Left hindlimb (tissue), 1 donor: ENCODE results near the gene MYBPHL.
A peak's percentile ranks its signal among the peaks of the same experiment; 100 is the strongest.

Experiments
- DNase-seq: peaks from one replicate; pipeline ENCODE4 v3.0.0-alpha.2; 2018

MYBPHL gene

DNA sequence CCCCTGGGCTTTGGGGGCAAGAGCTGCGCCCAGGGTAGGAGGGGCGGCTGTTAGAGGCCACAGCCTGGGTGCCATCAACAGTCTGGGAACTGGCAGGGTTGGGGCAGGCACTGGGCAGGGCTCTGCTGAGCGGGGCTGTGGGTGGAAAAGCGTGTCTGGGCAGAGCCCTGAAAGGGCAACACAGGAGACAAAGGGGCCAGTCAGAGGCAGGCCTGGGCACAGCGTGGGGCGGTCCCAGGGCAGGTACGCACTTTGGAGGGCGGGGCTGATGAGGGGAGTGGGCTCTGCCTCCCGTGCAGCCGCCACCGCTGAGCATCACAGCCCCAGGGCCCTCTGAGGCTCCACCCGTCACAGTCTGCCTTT, 43.6 kb downstream of the MYBPHL start:
- no peak for DNase-seq

DNA sequence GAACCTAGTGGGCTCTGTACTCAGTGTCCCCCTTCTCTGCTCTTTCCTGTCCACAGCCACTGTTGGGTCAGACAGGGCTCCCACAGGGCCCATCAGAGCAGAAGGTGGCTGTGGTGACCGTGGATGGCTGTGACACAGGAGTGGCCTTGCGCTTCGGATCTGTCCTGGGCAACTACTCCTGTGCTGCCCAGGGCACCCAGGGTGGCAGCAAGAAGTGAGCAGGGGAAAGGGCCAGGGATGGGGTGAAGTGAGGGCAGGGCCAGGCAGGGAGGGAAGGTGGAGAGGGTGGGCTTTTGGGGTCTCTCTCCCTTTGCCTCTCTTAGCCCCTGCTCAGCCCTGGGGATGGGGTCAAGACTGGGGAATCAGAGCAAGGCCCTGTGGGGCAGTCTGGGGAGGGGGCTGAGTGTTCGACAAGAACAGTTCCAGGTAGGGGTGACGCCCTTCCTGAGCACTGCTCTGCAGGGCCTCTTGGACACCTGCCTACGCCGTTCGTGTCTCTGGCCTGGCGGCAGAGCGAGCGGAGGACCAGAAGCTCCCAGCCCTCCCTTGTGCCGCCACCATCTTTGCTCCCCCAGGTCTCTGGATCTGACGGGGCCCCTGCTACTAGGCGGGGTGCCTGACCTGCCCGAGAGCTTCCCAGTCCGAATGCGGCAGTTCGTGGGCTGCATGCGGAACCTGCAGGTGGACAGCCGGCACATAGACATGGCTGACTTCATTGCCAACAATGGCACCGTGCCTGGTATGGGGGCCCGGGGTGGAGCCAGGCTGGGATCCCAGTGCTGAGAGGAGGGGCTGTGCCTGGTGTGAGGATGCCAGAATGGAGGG, 44.4 kb downstream of the MYBPHL start:
- DNase-seq = no peak

GRCh38 chr1:109261578-109261977, 45.2 kb downstream of the MYBPHL start:
- DNase-seq = no peak

- DNase-seq = no peak
Observed at GRCh38 chr1:109261006-109261405, 45.8 kb downstream of the MYBPHL start.

DNA sequence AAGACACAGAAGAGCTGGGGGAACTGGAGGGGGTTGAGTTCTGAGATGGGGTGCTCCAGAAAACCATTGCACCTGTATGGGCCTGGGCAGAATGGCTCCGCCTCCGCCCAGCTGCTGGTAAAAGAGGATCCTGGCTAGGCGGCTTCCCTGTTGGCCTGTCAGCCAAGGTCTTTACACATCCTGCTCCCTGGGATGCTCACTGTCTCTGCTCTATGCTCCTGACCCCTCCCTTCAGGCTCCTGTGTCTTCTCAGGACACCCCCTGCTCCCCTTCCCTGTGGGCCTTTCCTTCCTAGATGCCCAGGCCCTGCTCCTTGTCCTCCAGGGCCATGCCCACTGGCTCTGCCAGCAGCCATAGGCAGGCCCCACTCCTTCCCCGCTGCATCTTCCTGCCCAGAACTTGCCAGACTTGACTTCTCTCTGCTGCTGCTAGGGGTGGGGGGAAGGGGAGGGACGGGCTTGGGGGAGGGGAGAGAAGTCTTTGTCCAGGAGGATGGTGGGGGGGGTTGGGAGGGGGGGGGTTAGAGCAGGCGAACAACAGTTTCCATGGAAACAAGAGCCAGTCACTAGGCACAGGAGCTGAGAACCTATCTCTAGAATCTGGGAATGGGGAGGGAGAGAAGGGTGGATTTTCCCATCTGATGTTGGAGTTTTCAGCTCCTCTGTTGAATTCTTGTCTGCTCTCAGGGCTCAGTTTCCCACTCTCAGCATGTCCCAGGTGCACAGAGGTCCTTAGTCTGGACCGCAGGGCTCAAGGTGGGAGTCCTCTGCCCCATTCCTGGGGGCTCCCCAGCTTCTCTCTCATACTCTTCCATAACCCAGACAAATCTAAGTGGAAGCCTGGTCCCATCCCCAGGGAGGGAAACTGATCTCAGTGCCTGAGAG, 46.9 kb downstream of the MYBPHL start:
- no peak for DNase-seq

DNA sequence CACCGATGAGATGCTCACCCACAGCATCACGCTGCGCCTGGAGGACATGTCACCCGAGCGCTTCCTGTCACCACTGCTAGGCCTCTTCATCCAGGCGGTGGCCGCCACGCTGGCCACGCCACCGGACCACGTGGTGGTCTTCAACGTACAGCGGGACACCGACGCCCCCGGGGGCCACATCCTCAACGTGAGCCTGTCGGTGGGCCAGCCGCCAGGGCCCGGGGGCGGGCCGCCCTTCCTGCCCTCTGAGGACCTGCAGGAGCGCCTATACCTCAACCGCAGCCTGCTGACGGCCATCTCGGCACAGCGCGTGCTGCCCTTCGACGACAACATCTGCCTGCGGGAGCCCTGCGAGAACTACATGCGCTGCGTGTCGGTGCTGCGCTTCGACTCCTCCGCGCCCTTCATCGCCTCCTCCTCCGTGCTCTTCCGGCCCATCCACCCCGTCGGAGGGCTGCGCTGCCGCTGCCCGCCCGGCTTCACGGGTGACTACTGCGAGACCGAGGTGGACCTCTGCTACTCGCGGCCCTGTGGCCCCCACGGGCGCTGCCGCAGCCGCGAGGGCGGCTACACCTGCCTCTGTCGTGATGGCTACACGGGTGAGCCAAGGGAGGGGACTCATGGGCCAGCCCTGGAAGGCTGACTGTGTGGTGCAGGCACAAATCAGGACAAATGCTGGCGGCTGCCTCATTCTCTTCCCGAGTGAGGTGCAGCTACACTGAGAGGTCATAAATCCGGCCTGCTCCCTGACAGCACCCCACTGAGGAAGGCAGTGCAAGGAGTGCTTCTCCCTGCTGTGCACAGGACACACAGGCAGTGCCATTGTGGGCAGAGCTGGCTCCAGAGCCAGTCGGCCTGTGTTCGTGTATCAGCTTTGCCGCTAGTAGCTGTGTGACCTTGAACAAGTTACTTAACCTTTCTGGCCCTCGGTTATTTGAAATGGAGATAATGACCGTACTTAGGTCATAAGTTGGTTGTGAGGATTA, 48.0 kb downstream of the MYBPHL start:
- DNase-seq = no peak

DNA sequence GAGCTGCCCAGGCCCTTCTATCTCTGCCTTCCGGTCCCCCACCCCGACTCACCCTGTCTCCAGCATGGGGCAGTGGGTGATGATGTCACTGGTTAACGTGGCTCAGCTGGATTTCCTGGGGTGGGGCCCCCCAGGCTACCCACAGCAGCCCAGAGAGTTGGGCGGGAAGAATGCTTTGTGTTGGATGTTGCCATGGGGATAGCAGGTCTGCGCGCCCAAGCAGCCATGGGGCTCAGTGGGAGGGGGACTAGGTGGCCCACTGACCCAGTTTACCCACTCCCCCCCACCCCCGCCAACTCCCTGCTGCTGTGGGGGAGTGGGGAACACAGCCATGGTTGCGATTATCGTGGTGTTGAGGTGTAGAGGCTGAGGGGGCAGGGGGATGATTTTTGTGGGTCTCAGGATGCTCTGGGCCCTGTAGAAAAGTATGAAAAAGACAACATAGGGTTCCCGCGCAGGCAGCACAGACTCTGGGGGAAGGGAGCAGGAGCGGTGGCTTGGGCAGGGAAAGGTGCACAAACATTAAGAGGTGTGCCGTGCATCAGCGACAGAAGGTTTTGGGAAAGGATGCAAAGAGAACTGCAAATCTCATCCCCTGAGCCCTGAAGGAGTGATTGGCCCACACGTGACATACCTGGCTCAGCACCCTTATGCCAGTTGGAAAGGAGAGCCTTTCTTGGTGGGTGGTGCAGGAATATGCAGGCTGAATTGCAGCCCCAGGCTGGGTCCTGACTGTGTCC, 49.0 kb downstream of the MYBPHL start:
- DNase-seq = no peak

GRCh38 chr1:109256971-109257681, 49.7 kb downstream of the MYBPHL start:
- DNase-seq = peak; percentile 10

- DNase-seq = peak; percentile 23
Observed at GRCh38 chr1:109256085-109256484, 50.7 kb downstream of the MYBPHL start.

- DNase-seq = peak; percentile 23
Observed at GRCh38 chr1:109255678-109256077, 51.1 kb downstream of the MYBPHL start.

DNA sequence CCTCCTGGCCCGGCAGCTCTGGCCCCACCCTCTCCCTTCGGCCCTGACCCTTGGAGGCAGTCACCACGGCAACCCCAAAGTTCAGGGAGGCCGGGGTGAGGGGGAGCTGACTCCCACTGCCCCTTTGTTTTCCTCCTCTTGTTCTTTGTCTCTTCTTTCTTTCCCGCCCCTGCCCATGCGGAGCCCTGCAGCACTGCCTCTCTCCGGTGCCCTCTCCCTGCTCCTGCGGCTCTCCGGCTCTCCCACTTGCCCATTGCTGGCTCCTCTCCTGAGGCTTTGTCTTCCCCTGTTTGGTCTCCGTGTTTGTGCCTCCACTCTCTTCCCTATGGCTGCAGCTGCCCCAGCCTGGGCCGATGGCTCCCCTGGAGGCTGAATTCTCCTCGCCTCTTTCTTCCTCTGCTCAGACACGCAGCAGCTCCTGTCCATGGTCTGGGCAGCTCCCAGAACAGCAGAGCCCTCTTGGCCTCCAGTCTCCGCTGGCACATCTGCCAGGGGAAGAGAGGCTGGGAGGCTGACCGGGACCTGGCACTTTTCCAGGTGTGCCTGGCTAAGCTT, 51.6 kb downstream of the MYBPHL start:
- peak; percentile 28 for DNase-seq

GRCh38 chr1:109254621-109255096, 52.2 kb downstream of the MYBPHL start:
- peak; percentile 34 for DNase-seq

- peak; percentile 34 for DNase-seq
Observed at GRCh38 chr1:109253803-109254620, 52.8 kb downstream of the MYBPHL start.

DNA sequence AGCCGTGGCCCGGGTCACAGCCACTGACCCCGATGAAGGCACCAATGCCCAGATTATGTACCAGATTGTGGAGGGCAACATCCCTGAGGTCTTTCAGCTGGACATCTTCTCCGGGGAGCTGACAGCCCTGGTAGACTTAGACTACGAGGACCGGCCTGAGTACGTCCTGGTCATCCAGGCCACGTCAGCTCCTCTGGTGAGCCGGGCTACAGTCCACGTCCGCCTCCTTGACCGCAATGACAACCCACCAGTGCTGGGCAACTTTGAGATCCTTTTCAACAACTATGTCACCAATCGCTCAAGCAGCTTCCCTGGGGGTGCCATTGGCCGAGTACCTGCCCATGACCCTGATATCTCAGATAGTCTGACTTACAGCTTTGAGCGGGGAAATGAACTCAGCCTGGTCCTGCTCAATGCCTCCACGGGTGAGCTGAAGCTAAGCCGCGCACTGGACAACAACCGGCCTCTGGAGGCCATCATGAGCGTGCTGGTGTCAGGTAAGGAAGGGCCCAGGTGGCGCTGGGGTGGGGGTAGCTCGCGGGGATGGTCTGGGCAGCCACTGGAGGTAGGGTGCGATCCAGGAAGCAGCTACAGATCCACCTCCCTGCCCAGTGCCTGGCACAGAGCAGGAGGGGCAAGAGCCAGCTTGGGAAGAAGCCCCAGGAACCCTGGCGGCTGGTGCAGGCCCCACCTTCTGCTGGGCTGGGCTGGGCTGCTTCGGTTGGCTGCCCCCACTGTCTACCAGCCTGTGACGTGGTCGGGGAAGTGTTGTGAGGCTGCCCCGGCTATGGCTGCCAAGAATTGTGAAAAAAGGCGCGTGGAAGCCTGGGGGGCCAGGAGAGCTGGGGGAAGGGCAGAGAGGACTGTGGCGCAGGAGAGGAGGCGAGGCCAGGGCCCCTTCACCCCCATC, 53.7 kb downstream of the MYBPHL start:
- no peak for DNase-seq

DNA sequence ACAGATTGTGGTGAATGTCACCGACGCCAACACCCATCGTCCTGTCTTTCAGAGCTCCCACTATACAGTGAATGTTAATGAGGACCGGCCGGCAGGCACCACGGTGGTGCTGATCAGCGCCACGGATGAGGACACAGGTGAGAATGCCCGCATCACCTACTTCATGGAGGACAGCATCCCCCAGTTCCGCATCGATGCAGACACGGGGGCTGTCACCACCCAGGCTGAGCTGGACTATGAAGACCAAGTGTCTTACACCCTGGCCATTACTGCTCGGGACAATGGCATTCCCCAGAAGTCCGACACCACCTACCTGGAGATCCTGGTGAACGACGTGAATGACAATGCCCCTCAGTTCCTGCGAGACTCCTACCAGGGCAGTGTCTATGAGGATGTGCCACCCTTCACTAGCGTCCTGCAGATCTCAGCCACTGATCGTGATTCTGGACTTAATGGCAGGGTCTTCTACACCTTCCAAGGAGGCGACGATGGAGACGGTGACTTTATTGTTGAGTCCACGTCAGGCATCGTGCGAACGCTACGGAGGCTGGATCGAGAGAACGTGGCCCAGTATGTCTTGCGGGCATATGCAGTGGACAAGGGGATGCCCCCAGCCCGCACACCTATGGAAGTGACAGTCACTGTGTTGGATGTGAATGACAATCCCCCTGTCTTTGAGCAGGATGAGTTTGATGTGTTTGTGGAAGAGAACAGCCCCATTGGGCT, 54.5 kb downstream of the MYBPHL start:
- no peak for DNase-seq

GRCh38 chr1:109251277-109252166, 55.3 kb downstream of the MYBPHL start:
- no peak for DNase-seq
